ENCODE measurements around the gene GSK3A.

GSK3A gene

GRCh38 chr19:42196011-42197001, 46.1 kb downstream of the GSK3A start:
- DNase-seq = no peak

- DNase-seq = no peak
These were observed 48.7 kb downstream of the GSK3A start for GRCh38 chr19:42193706-42194105.

DNA sequence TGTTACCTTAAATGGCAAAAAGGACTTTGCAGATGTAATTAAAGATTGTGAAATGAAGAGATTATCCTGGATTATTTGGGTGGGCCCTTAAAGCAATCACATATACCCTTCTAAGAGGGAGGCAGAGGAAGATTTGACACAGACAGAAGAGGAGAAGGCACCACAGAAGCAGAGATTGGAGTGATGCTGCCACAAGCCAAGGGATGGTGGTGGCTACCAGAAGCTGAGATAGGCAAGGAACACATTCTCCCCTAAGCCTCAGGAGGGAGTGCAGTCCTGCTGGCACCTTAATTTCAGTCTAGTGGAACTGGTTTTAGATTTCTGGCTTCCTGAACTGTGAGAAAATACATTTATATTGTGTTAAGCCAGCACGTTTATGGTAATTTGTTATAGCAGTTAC, 49.1 kb downstream of the GSK3A start:
- DNase-seq = no peak

- peak; percentile 56 for DNase-seq
These were observed 50.5 kb downstream of the GSK3A start for GRCh38 chr19:42191855-42192254.

GRCh38 chr19:42191330-42191729, 51.1 kb downstream of the GSK3A start:
- no peak for DNase-seq

DNA sequence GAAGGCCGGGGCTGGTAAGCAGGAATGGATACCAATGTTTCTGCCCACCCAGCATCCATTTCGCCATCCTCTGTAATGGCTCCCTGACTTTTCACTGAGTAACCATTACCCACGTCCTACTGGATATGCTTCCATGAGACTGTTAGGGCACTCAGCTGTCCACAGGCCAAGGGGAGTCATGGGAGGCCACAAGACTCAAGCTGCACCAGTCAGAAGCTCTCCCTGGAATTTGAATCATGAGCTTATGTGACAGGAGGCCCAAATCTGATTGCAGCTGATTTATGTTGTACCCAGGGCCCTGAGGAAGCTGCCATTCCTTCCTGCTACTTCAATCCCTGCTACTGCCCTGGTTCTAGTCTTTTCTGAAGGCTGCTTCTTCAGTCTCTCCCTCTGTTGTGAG, 53.3 kb downstream of the GSK3A start:
- no peak for DNase-seq

DNA sequence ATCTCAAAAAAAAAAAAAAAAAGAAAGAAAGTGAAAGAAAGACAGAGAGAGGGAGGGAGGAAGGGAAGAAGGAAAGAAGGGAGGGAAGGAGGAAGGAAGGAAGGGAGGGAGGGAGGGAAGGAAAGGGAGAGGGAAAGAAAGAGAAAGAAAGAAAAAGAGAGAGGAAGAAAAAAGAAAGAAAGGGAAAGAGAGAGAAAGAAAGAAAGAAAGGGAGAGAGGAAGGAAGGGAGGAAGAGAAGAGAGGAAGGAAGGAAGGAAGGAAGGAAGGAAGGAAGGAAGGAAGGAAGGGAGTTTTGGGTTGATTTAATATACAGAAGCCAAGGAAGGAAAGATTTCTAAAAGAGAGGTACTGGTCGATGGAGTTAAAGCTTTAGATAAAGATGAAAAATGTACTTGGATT, 53.7 kb downstream of the GSK3A start:
- DNase-seq = no peak

DNA sequence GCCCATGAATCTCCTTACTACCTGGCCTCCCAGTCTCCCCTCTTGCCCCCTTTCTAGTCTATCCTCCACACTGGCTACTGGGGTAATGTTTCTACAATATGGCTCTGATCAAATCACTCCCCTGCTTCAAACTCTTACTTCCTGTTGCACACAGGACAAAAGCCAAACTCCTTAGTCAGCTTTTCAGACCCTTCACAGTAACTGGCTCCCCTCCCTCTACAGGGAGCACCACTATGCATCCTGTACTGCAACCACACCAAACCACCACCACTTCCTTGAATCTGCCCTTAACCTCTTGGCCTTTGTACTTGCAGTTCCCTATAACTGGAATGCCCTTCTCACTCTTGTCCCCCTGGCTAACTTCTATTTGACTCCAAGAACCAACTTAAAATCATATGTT, 57.1 kb downstream of the GSK3A start:
- no peak for DNase-seq

DNA sequence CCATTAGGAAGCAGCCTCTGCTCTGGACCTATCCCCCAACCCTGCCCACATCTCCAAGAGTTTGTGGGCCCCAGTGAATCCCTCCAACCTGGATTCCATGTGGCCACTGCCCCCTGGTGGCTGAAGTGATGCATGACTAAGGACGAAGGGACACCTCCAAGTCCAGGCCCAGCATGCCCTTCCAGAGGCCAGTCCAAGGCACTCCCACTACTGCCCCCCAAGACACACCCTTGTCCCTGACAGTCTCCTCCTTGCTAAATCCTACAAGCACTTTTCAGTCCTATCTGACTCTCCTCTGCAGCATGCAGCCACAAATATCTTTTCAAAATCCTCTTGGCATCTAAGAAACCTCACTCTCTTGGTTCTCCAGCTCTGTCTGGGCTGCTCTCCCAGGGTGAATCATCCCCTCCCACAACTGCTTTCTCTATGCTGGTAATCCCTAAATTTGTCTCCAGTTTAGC, 58.0 kb downstream of the GSK3A start:
- peak; percentile 87 for DNase-seq
